GM19372 (cell line): Measurements from ENCODE around the gene USP6NL.

Source experiments
- ATAC-seq: cut with Tn5 transposase; IDR thresholded peaks from one replicate; pipeline ENCODE4 v1.9.1; 2021; ENCODE audit warnings: mild to moderate bottlenecking, low read depth, moderate library complexity; ENCODE audit not compliant: unreplicated experiment

Gene USP6NL

DNA sequence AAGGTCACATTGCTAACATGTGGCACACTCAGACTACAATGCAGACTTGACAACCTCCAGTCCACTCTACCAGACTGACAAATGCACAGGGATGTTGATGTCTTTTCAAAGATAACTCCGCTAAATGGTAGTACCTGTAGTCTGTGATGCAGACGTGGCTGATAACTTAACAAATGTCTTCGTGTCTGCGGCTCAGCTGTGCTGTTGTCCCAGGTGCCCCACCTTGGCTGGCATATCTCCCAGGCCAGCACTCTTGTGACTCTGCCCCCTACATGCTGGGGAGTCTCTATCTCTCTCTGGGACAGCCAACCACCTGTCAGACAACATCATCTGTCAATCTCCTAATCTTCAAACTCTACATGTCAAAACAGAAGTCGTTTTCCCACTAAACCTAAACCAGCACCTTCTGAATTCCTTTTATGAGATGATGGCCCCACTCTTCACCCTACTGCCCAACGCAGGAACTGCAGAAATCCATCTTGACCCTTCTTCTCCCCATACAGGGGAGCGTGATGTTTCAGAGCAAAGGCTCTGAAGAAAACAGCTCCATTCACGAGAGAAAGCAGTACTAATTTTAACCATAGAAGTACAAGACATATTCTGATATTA lies 156.4 kb downstream of the USP6NL start:
- ATAC-seq, result no peak

DNA sequence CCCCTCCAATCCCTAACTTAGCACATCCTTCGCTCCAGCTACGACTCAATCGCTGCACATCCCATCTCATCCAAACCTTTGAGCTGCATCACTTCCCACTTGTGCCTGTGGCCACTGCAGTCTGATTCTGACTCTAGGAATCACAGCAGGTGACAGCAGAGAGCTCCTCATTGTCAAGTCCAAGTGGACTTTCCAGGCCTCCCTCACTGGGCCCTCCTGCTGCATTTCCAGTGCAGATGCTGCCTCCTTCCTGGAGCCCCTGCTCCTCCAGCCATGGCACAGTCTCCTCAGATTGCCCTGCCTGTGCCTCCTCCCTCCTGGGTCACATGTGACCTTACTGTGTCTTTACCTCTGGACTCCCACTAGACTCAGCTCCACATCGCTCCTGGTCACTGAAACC lies 157.3 kb downstream of the USP6NL start:
- ATAC-seq, result no peak

DNA sequence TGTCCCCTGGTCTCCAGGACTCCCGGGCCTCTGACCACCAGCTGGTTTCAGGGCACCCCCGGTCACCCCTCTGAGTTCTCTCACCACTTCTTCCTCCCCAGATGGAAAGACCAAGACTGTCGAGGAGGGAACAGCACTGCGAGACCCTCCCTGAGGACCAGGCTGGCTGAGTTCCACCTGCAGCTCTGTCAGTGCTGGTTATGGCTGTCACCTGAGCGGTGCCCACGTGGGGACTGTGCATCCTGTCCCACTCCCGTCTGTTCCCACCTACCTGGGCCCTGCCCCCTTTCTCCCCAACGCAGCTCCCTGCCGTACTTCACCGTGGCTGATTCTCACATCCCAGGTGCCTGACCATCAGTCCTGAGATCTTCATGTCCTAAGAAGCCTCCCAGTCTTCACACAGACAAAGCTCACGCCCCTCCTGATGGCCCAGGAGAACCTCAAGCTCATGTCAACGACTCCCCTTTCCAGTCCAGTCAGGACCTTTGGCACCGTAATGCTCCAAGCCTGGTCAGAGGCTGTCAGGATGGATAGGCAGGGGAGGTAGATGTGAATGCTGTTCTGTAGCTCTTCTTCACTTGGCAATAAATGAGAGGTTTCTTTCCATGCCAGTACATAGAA lies 159.7 kb downstream of the USP6NL start:
- ATAC-seq, result no peak

GRCh38 chr10:11450427-11450826 lies 161.0 kb downstream of the USP6NL start:
- ATAC-seq, result no peak

GRCh38 chr10:11449761-11450160 lies 161.7 kb downstream of the USP6NL start:
- no peak for ATAC-seq

DNA sequence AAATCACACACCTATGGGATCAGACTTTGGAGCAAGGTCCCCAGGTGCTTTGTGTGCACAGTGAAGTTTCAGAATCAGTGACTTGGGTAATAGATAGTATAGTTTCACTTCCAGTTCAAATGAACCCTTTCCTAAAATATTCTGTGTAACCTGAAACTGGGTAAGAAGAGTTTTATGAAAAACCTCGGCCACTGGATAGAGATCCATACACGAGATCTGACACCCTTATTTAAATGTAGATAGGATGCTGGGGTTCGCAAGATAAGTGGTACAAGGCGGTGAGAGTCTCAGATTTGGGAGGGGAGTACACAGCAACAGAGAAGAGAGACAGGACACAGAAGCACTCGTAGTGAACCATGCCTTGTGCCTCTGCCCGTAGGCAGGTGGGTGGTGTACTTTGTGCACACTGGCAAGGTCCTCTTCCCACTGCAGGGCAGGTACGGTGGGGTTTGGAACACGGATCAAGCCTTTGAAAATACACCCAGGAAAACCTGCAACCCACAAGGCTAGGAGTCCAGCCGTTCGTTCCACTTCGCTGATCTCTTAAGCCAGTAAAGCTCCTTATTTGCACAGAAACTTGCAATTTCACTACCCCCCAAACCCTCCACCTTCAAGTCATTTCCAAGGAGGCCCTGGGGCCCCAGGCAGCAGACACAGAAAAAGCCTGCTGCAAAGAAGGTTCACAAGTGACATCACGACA lies 162.8 kb downstream of the USP6NL start:
- ATAC-seq, result peak; percentile 79

DNA sequence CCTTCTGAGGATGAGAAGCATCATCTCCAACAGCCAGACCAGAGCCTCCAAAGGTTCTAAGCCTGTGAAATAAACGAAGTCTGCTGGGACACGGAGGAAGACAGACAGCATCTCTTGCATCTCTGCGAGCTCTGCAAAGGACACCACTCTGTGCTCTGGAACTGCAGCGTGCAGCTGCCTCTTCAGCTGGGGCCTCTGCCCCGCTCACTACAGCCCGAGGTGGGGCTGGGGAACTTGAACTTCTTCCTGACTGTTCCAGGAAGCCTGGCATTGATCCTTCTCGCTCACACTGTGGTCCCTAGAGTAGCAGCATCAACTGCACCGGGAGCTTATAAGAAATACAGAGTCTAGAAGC lies 163.3 kb downstream of the USP6NL start:
- ATAC-seq, result peak; percentile 54

- ATAC-seq, result no peak
Measured at GRCh38 chr10:11447586-11447985, 163.9 kb downstream of the USP6NL start.

DNA sequence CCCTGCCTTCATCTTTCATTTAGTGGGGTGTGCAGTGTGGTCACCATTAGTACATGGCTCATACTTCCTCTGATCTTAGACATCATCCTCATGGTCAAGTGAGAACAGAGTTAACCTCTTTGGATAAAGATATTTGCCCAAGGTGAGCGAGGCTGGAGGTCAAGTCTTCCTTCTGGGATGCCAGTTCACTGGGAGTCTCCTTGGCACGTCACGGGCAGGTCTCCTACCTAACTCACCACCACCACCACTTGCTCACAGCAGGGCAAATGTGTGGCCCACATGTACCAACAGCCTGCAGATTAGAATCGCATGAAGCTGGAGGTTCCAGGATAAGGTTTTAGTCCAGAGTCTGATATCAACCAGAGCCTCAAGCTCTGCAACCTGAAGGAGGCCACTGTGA lies 164.6 kb downstream of the USP6NL start:
- no peak for ATAC-seq

- ATAC-seq, result no peak
Measured at GRCh38 chr10:11446133-11446532, 165.3 kb downstream of the USP6NL start.

GRCh38 chr10:11444531-11445228 lies 166.8 kb downstream of the USP6NL start:
- no peak for ATAC-seq

- no peak for ATAC-seq
Measured at GRCh38 chr10:11444155-11444530, 167.3 kb downstream of the USP6NL start.

- ATAC-seq, result no peak
Measured at GRCh38 chr10:11443468-11444154, 167.8 kb downstream of the USP6NL start.

GRCh38 chr10:11442001-11442773 lies 169.3 kb downstream of the USP6NL start:
- no peak for ATAC-seq

DNA sequence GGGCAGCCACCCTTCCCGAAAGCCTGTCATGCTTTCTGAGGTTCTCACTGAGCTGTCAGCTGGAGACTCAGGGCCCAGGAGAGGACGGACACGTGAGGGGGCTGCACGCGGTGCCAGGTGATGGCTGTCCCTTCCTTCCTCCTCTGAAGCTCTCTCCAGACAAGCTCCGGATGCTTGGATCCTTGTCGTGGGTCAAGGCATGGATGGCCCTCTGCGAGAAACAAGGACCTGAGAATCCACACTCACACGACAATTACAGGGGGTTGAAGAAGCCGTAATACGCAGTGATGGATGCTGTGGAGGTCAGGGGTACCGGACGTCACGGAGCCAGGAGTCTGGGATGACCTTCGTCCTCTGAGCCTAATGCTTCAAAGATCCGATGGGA lies 170.3 kb downstream of the USP6NL start:
- no peak for ATAC-seq

DNA sequence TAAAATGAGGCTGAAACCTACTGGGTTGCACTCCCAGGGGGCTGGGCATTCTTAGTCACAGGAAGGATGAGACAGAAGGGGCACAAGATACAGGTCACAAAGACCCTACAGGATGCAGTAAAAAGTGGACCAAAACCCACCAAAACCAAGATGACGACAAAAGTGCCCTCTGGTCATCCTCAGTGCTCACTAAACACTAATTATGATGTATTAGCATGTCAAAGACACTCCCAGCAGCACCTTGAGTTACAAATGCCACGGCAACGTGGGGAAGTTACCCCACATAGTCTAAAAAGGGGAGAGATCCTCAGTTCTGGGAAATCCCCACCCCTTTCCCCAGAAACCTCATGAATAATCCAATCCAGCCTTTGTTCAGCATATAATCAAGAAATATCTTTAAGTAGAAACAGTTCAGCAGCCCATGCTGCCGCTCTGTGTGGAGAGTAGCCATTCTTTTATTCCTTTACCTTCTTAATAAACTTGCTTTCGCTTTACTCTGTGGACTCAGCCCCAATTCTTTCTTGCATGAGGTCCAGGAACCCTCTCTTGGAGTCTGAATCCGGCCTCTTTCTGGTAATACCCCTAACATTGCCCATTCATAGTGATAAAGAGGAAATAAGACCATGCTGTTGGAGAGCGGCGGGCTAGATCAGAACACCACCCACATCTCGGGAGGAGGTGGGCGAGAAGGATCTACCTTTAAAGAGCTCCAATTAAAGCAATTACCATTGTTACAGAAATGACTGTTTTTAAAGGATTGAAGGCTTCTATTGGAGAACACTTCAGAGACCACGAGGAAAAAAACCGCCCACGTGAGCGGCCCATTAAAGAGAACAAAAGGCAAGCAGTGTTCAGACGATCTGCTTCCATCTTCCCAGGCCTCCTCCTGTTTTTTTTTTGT lies 170.9 kb downstream of the USP6NL start:
- no peak for ATAC-seq

GRCh38 chr10:11439523-11440053 lies 171.9 kb downstream of the USP6NL start:
- ATAC-seq, result no peak

GRCh38 chr10:11437391-11438142 lies 173.9 kb downstream of the USP6NL start:
- ATAC-seq, result no peak
